HEK293 (cell line): ENCODE data around the gene PRKCE.

Experiments used
- AEBP2 ChIP-seq: fragments of 450-650 bp; formaldehyde crosslinking; IDR thresholded peaks from 2 replicates; pipeline ENCODE4 v1.5.1; 2016; ENCODE audit warnings: missing biosample characterization, missing genetic modification characterization, borderline replicate concordance
- ATF2 ChIP-seq: fragments of 450-650 bp; formaldehyde crosslinking; IDR thresholded peaks from 2 replicates; pipeline ENCODE4 v1.5.1; 2016; ENCODE audit warnings: missing biosample characterization, missing genetic modification characterization, low read depth
- EGR2 ChIP-seq: fragments of 450-650 bp; formaldehyde crosslinking; IDR thresholded peaks from 2 replicates; pipeline ENCODE4 v1.5.1; 2016; ENCODE audit warnings: low read depth, missing biosample characterization, missing genetic modification characterization
- GLI2 ChIP-seq: fragments of 450-650 bp; formaldehyde crosslinking; IDR thresholded peaks from 2 replicates; pipeline ENCODE4; 2017; ENCODE audit warnings: missing biosample characterization, missing genetic modification characterization, low read depth, borderline replicate concordance
- INSM2 ChIP-seq: fragments of 450-650 bp; formaldehyde crosslinking; IDR thresholded peaks from 2 replicates; pipeline ENCODE4 v1.5.1; 2016; ENCODE audit warnings: missing biosample characterization, missing genetic modification characterization
- SETDB1 ChIP-seq: IDR thresholded peaks from one replicate; pipeline ENCODE4 v1.6.1; 2017; ENCODE audit warnings: mild to moderate bottlenecking, low read length, moderate library complexity, mixed read lengths; ENCODE audit not compliant: insufficient read length
- SP7 ChIP-seq: fragments of 450-650 bp; formaldehyde crosslinking; IDR thresholded peaks from 2 replicates; pipeline ENCODE4 v1.5.1; 2016; ENCODE audit warnings: missing biosample characterization, missing genetic modification characterization
- ZBTB26 ChIP-seq: fragments of 450-650 bp; formaldehyde crosslinking; optimal IDR thresholded peaks from 2 replicates; pipeline ENCODE3; 2016; ENCODE audit warnings: missing biosample characterization, mild to moderate bottlenecking, missing genetic modification characterization
- ZEB2 ChIP-seq: fragments of 450-650 bp; formaldehyde crosslinking; IDR thresholded peaks from 2 replicates; pipeline ENCODE4 v1.5.1; 2016; ENCODE audit warnings: missing biosample characterization, missing genetic modification characterization
- ZNF169 ChIP-seq: fragments of 450-650 bp; formaldehyde crosslinking; IDR thresholded peaks from 2 replicates; pipeline ENCODE4 v1.5.1; 2016; ENCODE audit warnings: missing biosample characterization, missing genetic modification characterization
- ZNF223 ChIP-seq: fragments of 450-650 bp; formaldehyde crosslinking; IDR thresholded peaks from 2 replicates; pipeline ENCODE4 v1.5.1; 2016; ENCODE audit warnings: missing biosample characterization, missing genetic modification characterization
- ZNF341 ChIP-seq: fragments of 450-650 bp; formaldehyde crosslinking; IDR thresholded peaks from 2 replicates; pipeline ENCODE4; 2016; ENCODE audit warnings: low read depth, missing biosample characterization, missing genetic modification characterization
- ZNF521 ChIP-seq: fragments of 450-650 bp; formaldehyde crosslinking; IDR thresholded peaks from 2 replicates; pipeline ENCODE4 v1.5.1; 2017; ENCODE audit warnings: missing biosample characterization, mild to moderate bottlenecking, missing genetic modification characterization
- ZNF549 ChIP-seq: fragments of 450-650 bp; IDR thresholded peaks from 2 replicates; pipeline ENCODE4 v1.5.1; 2018; ENCODE audit warnings: missing biosample characterization, missing genetic modification characterization, mild to moderate bottlenecking, inconsistent platforms, moderate library complexity
- ZNF571 ChIP-seq: fragments of 450-650 bp; formaldehyde crosslinking; IDR thresholded peaks from 2 replicates; pipeline ENCODE4 v1.5.0; 2017; ENCODE audit warnings: missing biosample characterization, missing genetic modification characterization
- ZNF585B ChIP-seq: fragments of 450-650 bp; formaldehyde crosslinking; IDR thresholded peaks from 2 replicates; pipeline ENCODE4 v1.5.1; 2016; ENCODE audit warnings: missing biosample characterization, missing genetic modification characterization
- ZNF596 ChIP-seq: fragments of 450-650 bp; IDR thresholded peaks from 2 replicates; pipeline ENCODE4 v1.5.0; 2018; ENCODE audit warnings: missing biosample characterization, mild to moderate bottlenecking, missing genetic modification characterization, moderate library complexity
- ZNF654 ChIP-seq: fragments of 450-650 bp; formaldehyde crosslinking; IDR thresholded peaks from 2 replicates; pipeline ENCODE4 v1.5.1; 2016; ENCODE audit warnings: low read depth, missing biosample characterization, missing genetic modification characterization
- ZSCAN23 ChIP-seq: fragments of 450-650 bp; formaldehyde crosslinking; IDR thresholded peaks from 2 replicates; pipeline ENCODE4 v1.5.1; 2016; ENCODE audit warnings: missing biosample characterization, missing genetic modification characterization
- TF ChIP-seq, protein P1 (sequence below): fragments of 450-650 bp; formaldehyde crosslinking; IDR thresholded peaks from 2 replicates; pipeline ENCODE4 v1.5.1; 2016; ENCODE audit warnings: missing biosample characterization, missing genetic modification characterization
- TF ChIP-seq, protein P2 (sequence below): fragments of 450-650 bp; formaldehyde crosslinking; IDR thresholded peaks from 2 replicates; pipeline ENCODE4 v1.5.1; 2016; ENCODE audit warnings: missing biosample characterization, missing genetic modification characterization
- TF ChIP-seq, protein P3 (sequence below): IDR thresholded peaks from 2 replicates; pipeline ENCODE4 v1.6.1; 2011; ENCODE audit warnings: mild to moderate bottlenecking, low read depth, low read length, borderline replicate concordance
- TF ChIP-seq, protein P4 (sequence below): fragments of 450-650 bp; formaldehyde crosslinking; IDR thresholded peaks from 2 replicates; pipeline ENCODE4 v1.5.1; 2017; ENCODE audit warnings: missing biosample characterization, missing genetic modification characterization

The PRKCE gene

DNA sequence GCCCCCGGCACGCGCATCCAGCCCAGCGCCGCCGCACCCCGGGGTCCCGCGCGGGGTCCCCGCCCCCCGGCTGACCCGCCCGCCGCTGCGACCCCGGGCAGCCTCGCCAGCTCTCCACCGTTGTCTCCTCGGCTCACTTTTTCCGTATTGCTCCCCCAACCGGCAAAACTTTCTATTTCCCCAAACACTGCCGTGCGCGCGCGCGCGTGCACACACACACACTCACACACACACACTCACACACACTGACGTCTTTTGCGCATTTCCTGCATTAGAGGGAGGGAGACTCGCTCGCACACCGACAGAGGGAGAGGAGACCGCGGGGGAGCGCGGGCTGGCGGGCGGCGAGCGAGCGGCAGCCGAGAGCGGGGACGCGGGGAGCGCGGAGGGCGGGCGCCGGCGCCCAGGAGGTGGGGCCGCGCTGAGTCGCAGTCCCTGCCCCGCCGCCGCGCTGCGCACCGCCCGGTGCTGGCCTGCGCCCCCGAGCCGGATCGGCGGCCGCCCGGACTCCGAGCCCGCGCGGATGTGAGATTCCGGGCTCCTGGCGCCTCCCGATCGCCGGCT is 542 bp upstream of the PRKCE start (continued):
- no peak for TF ChIP-seq GLI2 (tag by site-specific recombination)
- TF ChIP-seq AEBP2 (tag by site-specific recombination), result no peak
- TF ChIP-seq, protein P1, sequence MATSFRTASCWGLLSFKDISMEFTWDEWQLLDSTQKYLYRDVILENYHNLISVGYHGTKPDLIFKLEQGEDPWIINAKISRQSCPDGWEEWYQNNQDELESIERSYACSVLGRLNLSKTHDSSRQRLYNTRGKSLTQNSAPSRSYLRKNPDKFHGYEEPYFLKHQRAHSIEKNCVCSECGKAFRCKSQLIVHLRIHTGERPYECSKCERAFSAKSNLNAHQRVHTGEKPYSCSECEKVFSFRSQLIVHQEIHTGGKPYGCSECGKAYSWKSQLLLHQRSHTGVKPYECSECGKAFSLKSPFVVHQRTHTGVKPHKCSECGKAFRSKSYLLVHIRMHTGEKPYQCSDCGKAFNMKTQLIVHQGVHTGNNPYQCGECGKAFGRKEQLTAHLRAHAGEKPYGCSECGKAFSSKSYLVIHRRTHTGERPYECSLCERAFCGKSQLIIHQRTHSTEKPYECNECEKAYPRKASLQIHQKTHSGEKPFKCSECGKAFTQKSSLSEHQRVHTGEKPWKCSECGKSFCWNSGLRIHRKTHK, result no peak
- TF ChIP-seq ZNF223 (tag by site-specific recombination), result no peak
- no peak for TF ChIP-seq ZNF571 (tag by site-specific recombination)
- peak; percentile 83 for TF ChIP-seq INSM2 (tag by site-specific recombination)
- TF ChIP-seq, protein P2, sequence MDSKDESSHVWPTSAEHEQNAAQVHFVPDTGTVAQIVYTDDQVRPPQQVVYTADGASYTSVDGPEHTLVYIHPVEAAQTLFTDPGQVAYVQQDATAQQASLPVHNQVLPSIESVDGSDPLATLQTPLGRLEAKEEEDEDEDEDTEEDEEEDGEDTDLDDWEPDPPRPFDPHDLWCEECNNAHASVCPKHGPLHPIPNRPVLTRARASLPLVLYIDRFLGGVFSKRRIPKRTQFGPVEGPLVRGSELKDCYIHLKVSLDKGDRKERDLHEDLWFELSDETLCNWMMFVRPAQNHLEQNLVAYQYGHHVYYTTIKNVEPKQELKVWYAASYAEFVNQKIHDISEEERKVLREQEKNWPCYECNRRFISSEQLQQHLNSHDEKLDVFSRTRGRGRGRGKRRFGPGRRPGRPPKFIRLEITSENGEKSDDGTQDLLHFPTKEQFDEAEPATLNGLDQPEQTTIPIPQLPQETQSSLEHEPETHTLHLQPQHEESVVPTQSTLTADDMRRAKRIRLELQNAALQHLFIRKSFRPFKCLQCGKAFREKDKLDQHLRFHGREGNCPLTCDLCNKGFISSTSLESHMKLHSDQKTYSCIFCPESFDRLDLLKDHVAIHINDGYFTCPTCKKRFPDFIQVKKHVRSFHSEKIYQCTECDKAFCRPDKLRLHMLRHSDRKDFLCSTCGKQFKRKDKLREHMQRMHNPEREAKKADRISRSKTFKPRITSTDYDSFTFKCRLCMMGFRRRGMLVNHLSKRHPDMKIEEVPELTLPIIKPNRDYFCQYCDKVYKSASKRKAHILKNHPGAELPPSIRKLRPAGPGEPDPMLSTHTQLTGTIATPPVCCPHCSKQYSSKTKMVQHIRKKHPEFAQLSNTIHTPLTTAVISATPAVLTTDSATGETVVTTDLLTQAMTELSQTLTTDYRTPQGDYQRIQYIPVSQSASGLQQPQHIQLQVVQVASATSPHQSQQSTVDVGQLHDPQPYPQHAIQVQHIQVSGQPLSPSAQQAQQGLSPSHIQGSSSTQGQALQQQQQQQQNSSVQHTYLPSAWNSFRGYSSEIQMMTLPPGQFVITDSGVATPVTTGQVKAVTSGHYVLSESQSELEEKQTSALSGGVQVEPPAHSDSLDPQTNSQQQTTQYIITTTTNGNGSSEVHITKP (tag by site-specific recombination), result peak; percentile 74; the same call in 1 of the 2 replicates
- TF ChIP-seq ZNF521 (tag by site-specific recombination), result no peak
- peak; percentile 85 for TF ChIP-seq SP7 (tag by site-specific recombination)
- no peak for TF ChIP-seq ZNF585B (tag by site-specific recombination)
- peak; percentile 99 for TF ChIP-seq ZBTB26 (tag by site-specific recombination)
- TF ChIP-seq, protein P3, sequence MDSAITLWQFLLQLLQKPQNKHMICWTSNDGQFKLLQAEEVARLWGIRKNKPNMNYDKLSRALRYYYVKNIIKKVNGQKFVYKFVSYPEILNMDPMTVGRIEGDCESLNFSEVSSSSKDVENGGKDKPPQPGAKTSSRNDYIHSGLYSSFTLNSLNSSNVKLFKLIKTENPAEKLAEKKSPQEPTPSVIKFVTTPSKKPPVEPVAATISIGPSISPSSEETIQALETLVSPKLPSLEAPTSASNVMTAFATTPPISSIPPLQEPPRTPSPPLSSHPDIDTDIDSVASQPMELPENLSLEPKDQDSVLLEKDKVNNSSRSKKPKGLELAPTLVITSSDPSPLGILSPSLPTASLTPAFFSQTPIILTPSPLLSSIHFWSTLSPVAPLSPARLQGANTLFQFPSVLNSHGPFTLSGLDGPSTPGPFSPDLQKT, result no peak
- peak; percentile 87 for TF ChIP-seq ATF2 (tag by site-specific recombination)
- TF ChIP-seq ZNF169 (tag by site-specific recombination), result no peak
- TF ChIP-seq ZNF549 (tag by site-specific recombination), result no peak
- TF ChIP-seq ZEB2 (tag by site-specific recombination), result peak; percentile 92
- TF ChIP-seq SETDB1, result no peak
- TF ChIP-seq ZSCAN23 (tag by site-specific recombination), result 0 out of 2 replicates have a peak, but pooled peaks have one; percentile 53
- TF ChIP-seq ZNF341 (tag by site-specific recombination), result peak; percentile 47; the same call in 1 of the 2 replicates
- TF ChIP-seq, protein P4, sequence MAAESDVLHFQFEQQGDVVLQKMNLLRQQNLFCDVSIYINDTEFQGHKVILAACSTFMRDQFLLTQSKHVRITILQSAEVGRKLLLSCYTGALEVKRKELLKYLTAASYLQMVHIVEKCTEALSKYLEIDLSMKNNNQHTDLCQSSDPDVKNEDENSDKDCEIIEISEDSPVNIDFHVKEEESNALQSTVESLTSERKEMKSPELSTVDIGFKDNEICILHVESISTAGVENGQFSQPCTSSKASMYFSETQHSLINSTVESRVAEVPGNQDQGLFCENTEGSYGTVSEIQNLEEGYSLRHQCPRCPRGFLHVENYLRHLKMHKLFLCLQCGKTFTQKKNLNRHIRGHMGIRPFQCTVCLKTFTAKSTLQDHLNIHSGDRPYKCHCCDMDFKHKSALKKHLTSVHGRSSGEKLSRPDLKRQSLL (tag by site-specific recombination), result no peak
- TF ChIP-seq ZNF596 (tag by site-specific recombination), result peak; percentile 97
- no peak for TF ChIP-seq ZNF654 (tag by site-specific recombination)
- no peak for TF ChIP-seq EGR2 (tag by site-specific recombination)
